ENCODE measurements around the gene NPBWR2.

- TF ChIP-seq CTCF (conservative IDR thresholded peaks at IDR 0.05) (no peak), ZFX (IDR thresholded peaks at IDR 0.05) (no peak)
These were observed 43.1 kb downstream of the NPBWR2 start for GRCh38 chr20:64064145-64064698.
